OCI-LY3 (cell line): ENCODE measurements around the gene RAI1.

ENCODE experiments used
- EZH2phosphoT487 ChIP-seq: fragments of 200-600 bp; shearing (Covaris generic); IDR thresholded peaks from 2 replicates; pipeline ENCODE4 v1.6.1; 2018; ENCODE audit warnings: antibody characterized with exemption, mixed run types, low read depth
- TF ChIP-seq, protein P1 (sequence below): fragments of 200-600, 300-600 bp; sonication (generic); IDR thresholded peaks from 2 replicates; pipeline ENCODE4 v1.5.1; 2014; ENCODE audit warnings: antibody characterized with exemption, low read length, low read depth

- TF ChIP-seq, protein P1, sequence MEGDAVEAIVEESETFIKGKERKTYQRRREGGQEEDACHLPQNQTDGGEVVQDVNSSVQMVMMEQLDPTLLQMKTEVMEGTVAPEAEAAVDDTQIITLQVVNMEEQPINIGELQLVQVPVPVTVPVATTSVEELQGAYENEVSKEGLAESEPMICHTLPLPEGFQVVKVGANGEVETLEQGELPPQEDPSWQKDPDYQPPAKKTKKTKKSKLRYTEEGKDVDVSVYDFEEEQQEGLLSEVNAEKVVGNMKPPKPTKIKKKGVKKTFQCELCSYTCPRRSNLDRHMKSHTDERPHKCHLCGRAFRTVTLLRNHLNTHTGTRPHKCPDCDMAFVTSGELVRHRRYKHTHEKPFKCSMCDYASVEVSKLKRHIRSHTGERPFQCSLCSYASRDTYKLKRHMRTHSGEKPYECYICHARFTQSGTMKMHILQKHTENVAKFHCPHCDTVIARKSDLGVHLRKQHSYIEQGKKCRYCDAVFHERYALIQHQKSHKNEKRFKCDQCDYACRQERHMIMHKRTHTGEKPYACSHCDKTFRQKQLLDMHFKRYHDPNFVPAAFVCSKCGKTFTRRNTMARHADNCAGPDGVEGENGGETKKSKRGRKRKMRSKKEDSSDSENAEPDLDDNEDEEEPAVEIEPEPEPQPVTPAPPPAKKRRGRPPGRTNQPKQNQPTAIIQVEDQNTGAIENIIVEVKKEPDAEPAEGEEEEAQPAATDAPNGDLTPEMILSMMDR = no peak
- no peak for TF ChIP-seq EZH2phosphoT487
Observed at GRCh38 chr17:17739388-17740066, 58.3 kb downstream of the RAI1 start.
